Spleen (tissue), 7 donors: ENCODE results near the gene CALY.
"Not testable (repeated sequence)": the region's sequence is repeated elsewhere in the genome, so short reads cannot be mapped to it uniquely, and the experiment has no call there.

Experiments
- POLR2A ChIP-seq, 3 donors: fragments of 450-650 bp; IDR thresholded peaks; one replicate each; pipeline ENCODE4 v1.5.1; 2017; ENCODE audit warnings: antibody characterized with exemption in 3 of 3, mild to moderate bottlenecking in 1 of 3
- POLR2AphosphoS5 ChIP-seq, 3 donors: sonication (generic); formaldehyde crosslinking; IDR thresholded peaks; one replicate each; pipeline ENCODE4 v1.5.1; 2017; ENCODE audit warnings: antibody characterized with exemption in 3 of 3
- TF ChIP-seq, protein P1 (sequence below), 11 experiments: fragments of 200-600 bp in 7 of 11; fragments of 450-650 bp in 4 of 11; sonication (generic) in 4 of 11; IDR thresholded peaks in 8 of 11; conservative IDR thresholded peaks in 3 of 11; 1 replicate in 7 of 11; 2 replicates in 4 of 11; pipeline versions ENCODE4 v1.4.0 to v1.8.0; 2016 to 2021; ENCODE audit warnings: antibody characterized with exemption in 11 of 11, inconsistent platforms in 4 of 11, mild to moderate bottlenecking in 1 of 11
- donor health status: DM: no; HTN: no; CAD: no; lungs with moderate emphysema.
- donor health status: DM: no; HTN: no; CAD: no.
- donor health status: DM: no; HTN: no; CAD: no.

DNA sequence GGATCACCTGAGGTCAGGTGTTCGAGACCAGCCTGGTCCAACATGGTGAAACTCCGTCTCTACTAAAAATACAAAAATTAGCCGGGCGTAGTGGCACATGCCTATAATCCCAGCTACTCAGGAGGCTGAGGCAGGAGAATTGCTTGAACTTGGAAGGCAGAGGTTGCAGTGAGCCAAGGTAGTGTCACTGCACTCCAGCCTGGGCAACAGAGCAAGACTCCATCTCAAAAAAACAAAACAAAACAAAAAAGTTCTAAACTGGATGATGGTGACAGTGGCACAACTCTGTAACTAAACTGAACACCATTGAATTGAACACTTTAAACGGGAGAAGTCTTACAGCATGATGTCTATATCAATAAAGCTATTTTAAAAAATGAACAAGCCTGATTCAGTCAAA lies 39.5 kb upstream of the CALY start:
- not testable (repeated sequence) for TF ChIP-seq POLR2A, POLR2AphosphoS5 (IDR thresholded peaks at IDR 0.05)
- TF ChIP-seq, protein P1, sequence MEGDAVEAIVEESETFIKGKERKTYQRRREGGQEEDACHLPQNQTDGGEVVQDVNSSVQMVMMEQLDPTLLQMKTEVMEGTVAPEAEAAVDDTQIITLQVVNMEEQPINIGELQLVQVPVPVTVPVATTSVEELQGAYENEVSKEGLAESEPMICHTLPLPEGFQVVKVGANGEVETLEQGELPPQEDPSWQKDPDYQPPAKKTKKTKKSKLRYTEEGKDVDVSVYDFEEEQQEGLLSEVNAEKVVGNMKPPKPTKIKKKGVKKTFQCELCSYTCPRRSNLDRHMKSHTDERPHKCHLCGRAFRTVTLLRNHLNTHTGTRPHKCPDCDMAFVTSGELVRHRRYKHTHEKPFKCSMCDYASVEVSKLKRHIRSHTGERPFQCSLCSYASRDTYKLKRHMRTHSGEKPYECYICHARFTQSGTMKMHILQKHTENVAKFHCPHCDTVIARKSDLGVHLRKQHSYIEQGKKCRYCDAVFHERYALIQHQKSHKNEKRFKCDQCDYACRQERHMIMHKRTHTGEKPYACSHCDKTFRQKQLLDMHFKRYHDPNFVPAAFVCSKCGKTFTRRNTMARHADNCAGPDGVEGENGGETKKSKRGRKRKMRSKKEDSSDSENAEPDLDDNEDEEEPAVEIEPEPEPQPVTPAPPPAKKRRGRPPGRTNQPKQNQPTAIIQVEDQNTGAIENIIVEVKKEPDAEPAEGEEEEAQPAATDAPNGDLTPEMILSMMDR (IDR thresholded peaks at IDR 0.05 in 8 of 11, conservative IDR thresholded peaks at IDR 0.05 in 3 of 11), result not testable (repeated sequence)
